WTC11 (cell line): Measurements from ENCODE around the gene CIT. TPM values are rescaled to one million over a fixed set of nuclear protein-coding genes. Genes with fewer than 3 reads are reported as not detected.

Experiments
- AFF4 ChIP-seq: sonication (generic); formaldehyde crosslinking; IDR thresholded peaks from 2 replicates; pipeline ENCODE4 v1.8.1; 2023; ENCODE audit warnings: mild to moderate bottlenecking, missing genetic modification reagents, borderline replicate concordance
- ARID4B ChIP-seq: sonication (generic); formaldehyde crosslinking; IDR thresholded peaks from 2 replicates; pipeline ENCODE4 v1.8.0; 2023; ENCODE audit warnings: missing genetic modification reagents, mild to moderate bottlenecking, borderline replicate concordance
- CREB1 ChIP-seq: sonication (generic); formaldehyde crosslinking; IDR thresholded peaks from 2 replicates; pipeline ENCODE4 v1.8.0; 2023; ENCODE audit warnings: mild to moderate bottlenecking, missing genetic modification reagents
- E2F4 ChIP-seq: sonication (generic); formaldehyde crosslinking; IDR thresholded peaks from 2 replicates; pipeline ENCODE4 v1.8.1; 2022; ENCODE audit warnings: low read depth, mild to moderate bottlenecking, moderate library complexity, missing genetic modification reagents, borderline replicate concordance
- E2F5 ChIP-seq: sonication (generic); formaldehyde crosslinking; IDR thresholded peaks from 2 replicates; pipeline ENCODE4 v1.8.1; 2022; ENCODE audit warnings: mild to moderate bottlenecking, moderate library complexity, missing genetic modification reagents
- ERG ChIP-seq: fragments of 250-450 bp; sonication (Bioruptor Pico); IDR thresholded peaks from 2 replicates; pipeline ENCODE4 v1.8.0; 2021; ENCODE audit warnings: mild to moderate bottlenecking
- FOXP4 ChIP-seq: sonication (generic); formaldehyde crosslinking; IDR thresholded peaks from 2 replicates; pipeline ENCODE4 v1.8.0; 2022; ENCODE audit warnings: mild to moderate bottlenecking, missing genetic modification reagents
- HMGXB4 ChIP-seq: sonication (generic); formaldehyde crosslinking; IDR thresholded peaks from 2 replicates; pipeline ENCODE4 v1.8.1; 2023; ENCODE audit warnings: mild to moderate bottlenecking, moderate library complexity, missing genetic modification reagents
- MAX ChIP-seq: sonication (generic); formaldehyde crosslinking; IDR thresholded peaks from 2 replicates; pipeline ENCODE4 v1.8.0; 2022; ENCODE audit warnings: mild to moderate bottlenecking, missing genetic modification reagents
- NFATC4 ChIP-seq: fragments of 250-450 bp; sonication (Bioruptor Pico); IDR thresholded peaks from 2 replicates; pipeline ENCODE4 v1.9.0; 2021; ENCODE audit warnings: mild to moderate bottlenecking
- NFE2L1 ChIP-seq: sonication (generic); formaldehyde crosslinking; IDR thresholded peaks from 2 replicates; pipeline ENCODE4 v1.8.1; 2023; ENCODE audit warnings: missing genetic modification reagents
- STAT6 ChIP-seq: sonication (generic); formaldehyde crosslinking; conservative IDR thresholded peaks from 2 replicates; pipeline ENCODE4 v1.8.1; 2023; ENCODE audit warnings: mild to moderate bottlenecking, low read depth, missing genetic modification reagents, moderate library complexity
- TEAD1 ChIP-seq: sonication (generic); formaldehyde crosslinking; IDR thresholded peaks from 2 replicates; pipeline ENCODE4 v1.8.0; 2022; ENCODE audit warnings: mild to moderate bottlenecking, missing genetic modification reagents
- TEAD4 ChIP-seq: sonication (generic); formaldehyde crosslinking; IDR thresholded peaks from 2 replicates; pipeline ENCODE4 v1.8.0; 2022; ENCODE audit warnings: mild to moderate bottlenecking, missing genetic modification reagents
- ZBTB43 ChIP-seq: sonication (generic); formaldehyde crosslinking; IDR thresholded peaks from 2 replicates; pipeline ENCODE4 v1.8.1; 2023; ENCODE audit warnings: mild to moderate bottlenecking, missing genetic modification reagents
- ZNF219 ChIP-seq: sonication (generic); formaldehyde crosslinking; IDR thresholded peaks from 2 replicates; pipeline ENCODE4 v1.8.0; 2023; ENCODE audit warnings: missing genetic modification reagents, mild to moderate bottlenecking, borderline replicate concordance
- total RNA-seq: library from RNA; stranded (reverse); gene quantifications from 3 replicates; pipeline ENCODE4 v1.2.3, GENCODE V29; 2021

Gene CIT
- total RNA-seq, 1 experiment from 2014 or later, result 65.4 TPM

- TF ChIP-seq ZNF219 (CRISPR knock-in tag) (no peak), ERG (CRISPR knock-in tag) (no peak), HMGXB4 (CRISPR knock-in tag) (peak; percentile 53; the same call in 1 of the 2 replicates), ZBTB43 (CRISPR knock-in tag) (no peak), TEAD4 (CRISPR knock-in tag) (no peak), STAT6 (CRISPR knock-in tag) (no peak), FOXP4 (CRISPR knock-in tag) (peak; percentile 57; the same call in 1 of the 2 replicates), E2F5 (CRISPR knock-in tag) (0 out of 2 replicates have a peak, but pooled peaks have one; percentile 49), MAX (peak; percentile 49; the same call in 1 of the 2 replicates), NFE2L1 (CRISPR knock-in tag) (no peak), E2F4 (CRISPR knock-in tag) (peak; percentile 95), CREB1 (CRISPR knock-in tag) (no peak), NFATC4 (CRISPR knock-in tag) (no peak), AFF4 (CRISPR knock-in tag) (no peak), TEAD1 (no peak), ARID4B (no peak; the same call in 1 of the 2 replicates)
Observed at GRCh38 chr12:119876761-119877638, at the start of gene CIT (continued).
